HG03457 (cell line): ENCODE measurements around the gene ARMH3.
"Not testable (repeated sequence)": the region's sequence is repeated elsewhere in the genome, so short reads cannot be mapped to it uniquely, and the experiment has no call there.

Experiments
- ATAC-seq: cut with Tn5 transposase; IDR thresholded peaks from one replicate; pipeline ENCODE4 v1.9.1; 2021; ENCODE audit warnings: moderate number of reproducible peaks; ENCODE audit not compliant: unreplicated experiment

ARMH3 gene

DNA sequence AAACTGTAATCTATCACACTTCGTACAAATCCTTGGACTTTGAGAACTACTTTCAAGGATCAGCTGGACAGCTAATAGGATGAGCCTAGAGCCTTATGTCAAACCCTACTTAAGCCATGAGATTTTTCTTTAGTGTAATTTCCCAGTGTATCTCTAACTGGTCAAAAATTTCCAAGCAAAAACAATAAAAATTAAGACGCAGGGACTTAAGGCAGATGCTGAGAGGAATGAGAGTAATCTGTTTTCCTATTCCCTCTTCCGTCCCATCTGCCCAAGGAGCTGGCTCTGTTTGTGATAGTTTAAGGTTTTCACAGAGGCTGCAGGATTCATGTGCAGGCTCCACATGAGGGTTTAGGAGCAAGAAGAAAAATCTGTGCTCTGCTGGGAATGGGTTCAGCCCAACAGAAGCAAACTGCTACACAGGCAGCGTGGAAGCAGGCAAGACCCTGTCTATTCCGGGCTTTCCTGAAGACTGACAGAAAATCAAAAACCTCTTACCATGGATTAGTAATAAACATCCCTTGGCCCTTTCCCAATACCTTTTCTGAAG lies 62.2 kb downstream of the ARMH3 start:
- ATAC-seq, result no peak

DNA sequence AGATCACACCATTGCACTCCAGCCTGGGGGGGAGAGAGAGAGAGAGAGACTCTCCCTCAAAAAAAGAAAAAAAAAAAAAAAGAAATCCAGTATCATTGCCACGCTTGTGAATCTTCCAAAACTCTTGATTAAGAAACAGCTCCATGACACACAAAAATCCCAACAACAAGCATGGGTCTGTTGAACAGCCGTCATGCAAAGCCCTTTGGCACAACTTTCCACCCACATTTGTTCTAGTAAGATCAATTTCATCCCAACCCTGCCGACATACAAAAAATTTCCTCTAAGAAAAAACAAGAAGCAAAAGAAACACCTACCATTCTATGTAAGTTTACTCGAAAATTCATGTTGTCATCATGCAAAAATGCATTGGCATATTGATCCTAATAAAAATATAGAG lies 62.8 kb downstream of the ARMH3 start:
- no peak for ATAC-seq

DNA sequence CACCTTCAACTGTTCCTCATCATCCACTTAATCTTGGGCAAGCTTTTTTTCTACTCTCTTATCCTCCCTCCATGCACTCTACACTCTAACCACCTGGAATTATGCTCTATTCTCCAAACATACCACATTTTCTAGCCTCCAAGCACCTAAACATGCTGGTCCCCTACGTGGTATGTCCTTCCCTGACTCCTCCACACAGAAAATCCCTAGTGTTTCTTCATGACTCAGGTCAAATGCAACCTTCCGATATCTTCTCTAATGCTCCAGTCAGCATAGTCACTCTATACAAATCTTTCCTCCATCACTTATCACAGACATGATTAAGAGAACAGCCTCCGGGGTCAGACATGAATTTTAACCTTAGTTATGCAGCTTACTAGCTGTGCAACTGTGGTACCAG lies 68.8 kb downstream of the ARMH3 start:
- no peak for ATAC-seq

DNA sequence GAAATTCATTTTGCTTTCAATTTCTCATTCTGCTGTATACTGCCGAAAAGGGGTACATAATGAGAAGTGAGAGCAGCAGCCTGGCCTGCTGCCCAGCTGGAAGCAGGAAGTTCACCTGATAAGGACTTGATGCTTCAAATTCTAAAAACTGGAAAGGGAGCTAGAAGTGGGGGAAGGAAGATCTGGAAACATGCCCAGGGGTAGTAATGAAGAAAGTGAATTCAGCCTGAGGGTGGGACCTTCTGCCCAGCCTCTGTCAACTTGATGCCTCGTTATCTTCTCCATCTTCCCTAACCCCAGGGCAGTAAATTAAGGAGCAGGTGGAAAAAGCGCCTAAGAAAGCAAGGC lies 69.4 kb downstream of the ARMH3 start:
- no peak for ATAC-seq

DNA sequence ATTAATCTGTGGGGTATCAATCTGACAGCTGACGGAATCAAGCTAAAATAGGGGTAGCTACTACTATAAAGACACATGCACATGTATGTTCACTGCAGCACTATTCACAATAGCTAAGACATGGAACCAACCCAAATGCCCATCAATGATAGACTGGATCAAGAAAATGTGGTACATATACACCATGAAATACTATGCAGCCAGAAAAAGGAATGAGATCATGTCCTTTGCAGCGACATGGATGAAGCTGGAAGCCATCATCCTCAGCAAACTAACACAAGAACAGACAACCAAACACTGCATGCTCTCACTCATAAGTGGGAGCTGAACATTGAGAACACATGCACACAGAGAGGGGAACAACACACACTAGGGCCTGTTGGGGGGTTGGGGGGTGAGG lies 75.3 kb downstream of the ARMH3 start:
- ATAC-seq, result not testable (repeated sequence)

DNA sequence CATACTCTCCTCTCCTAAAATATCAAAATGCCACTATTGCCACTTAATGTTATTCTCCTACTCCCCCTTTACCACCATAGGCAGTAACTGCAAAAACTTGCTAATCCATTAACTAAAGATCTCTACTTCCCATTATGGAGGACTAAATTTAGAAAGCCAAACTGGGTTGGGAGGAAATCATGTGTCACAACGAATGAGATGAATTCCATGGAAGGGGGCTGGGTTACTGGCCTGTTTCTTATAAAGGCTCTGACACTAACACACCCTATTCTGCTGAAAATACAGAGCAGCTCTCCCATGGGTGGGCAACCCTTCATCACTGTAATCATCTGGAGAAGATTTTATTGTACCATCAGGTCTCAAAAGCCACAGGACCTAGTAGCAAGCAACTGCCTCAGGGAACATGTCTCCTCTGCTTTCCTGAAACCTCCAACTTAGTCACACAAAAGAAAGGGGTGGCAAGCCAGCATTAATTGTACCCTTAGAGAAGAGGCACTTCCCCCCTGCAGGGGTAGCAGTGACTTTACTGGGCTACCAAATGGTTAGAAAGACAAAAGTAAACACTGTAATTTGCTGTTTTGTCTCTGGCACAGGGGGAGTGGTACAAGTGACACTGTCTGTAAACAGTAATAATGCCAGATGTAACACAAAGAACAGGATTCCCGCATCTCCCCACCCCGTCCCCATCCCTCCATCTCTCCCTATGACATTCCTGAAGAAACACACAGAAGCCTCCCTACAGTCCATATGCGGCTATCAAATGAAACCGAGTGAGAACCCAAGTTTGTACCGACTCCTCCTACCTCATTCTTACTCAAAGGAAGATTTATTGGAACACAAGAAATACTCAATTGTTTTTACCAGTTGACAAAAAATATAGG lies 81.6 kb downstream of the ARMH3 start:
- no peak for ATAC-seq

DNA sequence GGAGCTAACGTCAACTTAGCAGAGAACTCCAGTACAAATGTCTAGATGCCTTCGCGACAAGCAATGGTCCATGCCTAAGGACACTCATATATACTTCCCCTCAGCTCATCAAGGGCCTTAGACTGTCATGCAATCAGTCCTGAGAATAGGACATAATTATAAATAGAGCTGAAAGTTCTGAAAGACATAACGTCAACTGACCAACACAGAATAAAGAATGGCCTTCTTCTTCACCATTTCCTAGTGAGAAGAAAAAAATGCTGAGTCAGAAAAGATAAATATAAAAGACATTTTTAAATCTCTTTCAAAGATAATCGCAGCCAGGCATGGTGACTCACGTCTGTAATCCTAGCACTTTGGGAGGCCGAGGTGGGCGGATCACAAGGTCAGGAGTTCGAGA lies 83.2 kb downstream of the ARMH3 start:
- no peak for ATAC-seq

DNA sequence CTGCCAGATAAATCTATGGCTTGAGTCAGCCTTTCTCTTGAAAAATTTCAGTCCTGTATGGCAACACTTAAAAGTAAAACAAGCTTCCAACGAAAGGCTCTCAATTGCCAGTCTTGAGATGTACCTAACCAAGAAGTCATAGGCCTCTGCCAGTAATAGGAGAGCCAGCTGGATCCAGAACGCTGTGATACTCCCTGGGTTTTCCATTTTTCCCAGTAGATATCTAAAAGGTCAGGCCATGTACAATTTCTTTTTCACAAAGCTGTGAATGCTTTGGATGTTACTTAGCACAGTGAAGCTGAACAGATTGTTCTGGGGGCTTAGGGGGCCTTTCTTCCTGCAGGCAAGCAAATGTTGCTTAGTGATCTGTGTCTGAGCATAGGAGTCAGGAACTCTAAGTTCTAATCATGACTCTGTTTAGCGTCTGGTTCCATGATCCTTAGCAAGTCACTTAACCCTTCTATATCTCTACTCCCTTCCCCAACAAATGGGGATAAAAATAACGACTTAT lies 86.5 kb downstream of the ARMH3 start:
- no peak for ATAC-seq

DNA sequence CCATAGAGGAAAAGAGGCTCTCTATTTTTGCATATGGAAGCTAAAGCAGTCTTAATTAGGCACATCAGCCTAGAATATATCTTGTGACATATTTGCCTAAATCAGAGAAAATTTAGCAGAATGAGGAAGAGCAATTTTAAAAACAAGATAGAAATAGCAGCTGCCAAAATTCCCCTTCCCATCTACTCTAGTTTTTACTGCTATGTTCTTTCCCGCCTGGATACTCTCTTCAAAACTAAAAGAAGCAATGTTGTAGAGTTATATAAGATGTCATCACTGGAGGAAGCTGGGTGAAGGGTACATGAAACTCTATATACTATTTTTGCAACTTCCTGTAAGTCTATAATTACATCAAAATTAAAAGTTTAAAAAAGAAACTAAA lies 87.0 kb downstream of the ARMH3 start:
- ATAC-seq, result no peak

DNA sequence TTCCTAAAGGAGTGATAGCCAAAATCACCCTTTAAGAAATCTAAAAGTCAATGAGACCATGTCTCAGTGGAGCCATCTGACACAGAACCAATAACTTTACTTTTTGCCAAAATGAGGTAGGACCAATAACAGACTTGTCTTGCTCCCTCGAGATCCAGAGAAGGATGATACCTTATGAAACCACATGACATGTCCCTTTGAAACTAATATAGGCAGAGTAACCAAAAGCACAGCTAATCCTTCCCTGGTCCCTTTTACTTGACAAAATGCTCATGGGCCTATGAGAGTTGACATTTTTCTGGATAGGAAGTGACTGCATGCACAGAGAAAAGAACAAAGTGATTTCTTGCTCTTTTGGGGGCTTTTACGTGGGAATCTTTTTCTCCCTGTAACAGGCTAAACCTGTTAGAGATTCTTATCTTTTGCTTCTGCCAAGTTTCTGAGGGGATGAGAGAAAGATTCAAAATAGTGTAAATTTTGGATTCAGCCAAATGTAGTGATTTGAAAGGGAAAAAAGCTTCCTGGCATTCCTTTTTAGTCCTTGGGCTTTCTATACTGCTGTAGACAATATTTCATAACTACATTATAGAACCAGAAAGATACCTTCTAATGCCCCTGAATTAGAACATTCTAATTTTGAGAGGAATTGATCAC lies 87.6 kb downstream of the ARMH3 start:
- ATAC-seq, result no peak

DNA sequence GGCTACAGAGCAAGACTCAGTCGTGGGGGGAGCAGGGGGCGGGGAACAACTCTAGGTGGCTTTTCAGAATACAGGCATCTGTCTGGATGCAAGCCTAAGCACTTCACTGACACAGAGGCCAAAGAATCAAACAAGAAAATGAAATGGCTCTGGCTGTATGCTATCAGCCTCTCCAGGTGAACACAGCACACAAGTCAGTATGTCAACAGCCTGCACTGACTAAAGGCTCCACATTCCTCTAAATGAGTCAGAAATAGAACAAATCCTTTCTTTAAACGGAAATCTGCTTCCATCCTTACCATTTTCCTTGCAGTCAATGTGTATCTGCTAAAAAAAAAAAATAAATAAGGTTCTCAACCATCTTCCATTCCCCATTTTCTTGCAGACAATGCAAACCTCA lies 88.3 kb downstream of the ARMH3 start:
- no peak for ATAC-seq

DNA sequence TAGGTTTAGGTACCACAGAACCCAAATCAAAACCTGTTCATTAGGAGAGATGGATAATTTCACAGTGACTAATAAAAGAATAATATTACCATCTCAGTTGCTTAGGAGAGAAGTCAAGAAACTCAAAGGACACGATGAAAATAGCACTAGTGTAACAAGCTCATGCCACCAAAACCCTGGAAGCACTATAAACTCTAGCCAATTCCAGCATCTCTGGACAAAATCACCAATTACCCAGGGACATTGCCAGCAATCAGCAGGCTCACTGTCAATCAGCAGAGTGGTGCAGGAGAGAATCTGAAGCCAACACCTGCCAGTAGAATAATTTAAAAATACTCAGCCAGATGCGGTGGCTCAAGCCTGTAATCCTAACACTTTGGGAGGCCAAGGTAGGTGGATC lies 88.9 kb downstream of the ARMH3 start:
- no peak for ATAC-seq

DNA sequence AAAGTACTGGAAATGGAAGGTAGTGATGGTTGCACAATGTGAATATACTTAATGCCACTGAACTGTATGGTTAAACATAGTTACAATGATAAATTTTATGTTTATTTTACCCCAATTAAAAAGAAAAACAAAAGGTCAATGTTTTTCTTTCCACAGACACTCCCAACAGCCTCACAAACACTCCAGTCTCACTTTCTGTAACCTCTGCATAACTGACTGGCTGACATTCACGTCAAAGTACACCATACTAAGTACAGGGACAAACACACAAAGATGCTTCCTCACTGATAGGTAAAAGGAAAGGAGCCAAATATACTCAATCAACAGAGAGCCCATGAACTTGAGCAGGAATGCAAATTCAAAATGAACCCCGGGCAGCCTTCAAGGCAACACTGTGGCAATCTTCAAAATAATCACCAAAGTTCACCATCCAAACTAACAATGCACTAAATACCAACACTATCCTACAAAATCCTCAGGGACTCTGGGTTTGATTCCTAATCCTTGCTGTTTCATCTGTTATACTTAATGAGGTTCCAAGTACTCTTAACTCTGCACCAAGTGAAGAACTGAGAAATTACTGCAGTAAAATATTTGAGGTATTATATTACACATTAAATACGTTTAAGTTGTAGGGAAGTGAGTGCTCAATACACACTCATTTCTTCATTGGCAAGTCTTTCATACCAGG lies 90.8 kb downstream of the ARMH3 start:
- no peak for ATAC-seq

DNA sequence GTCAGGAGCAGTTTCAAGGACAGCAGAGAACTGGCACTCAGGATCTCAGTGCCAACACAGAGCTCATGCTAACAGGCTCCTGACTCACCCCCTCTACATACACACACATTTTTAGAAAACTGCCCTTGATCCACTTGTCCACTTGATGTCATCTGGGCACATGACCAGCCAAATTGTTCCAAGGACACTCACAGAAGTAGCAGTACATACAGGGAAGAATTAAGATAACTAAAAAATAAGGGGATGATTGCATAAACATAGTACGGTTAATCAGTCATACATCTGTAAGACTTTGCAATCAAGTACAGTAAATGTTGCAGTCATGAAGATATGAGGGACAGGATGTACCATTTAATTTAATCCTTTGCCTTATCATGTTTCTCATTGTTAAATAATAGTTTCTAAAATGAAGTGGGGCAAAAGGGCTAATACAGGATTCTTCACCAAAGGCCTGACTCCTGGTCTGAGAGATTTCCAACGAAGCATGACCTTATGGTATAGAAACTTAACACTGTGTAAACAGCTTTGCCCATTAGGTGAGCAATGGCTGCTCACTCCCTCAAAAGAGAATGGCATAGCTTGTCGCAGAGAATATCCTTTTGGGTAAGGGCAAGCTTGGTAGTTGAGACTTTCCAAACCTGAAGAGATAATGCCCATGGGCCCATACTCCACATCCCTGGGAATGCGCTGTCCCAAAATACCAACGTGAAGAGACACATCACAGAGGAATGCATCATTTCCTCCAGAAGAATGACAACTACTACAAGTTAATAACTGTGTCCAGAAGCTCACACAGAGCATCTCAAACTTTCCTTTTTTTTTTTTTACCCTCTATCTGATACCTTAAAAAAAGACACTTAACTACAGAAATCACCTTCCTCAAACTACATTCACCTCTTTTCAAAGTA lies 94.1 kb downstream of the ARMH3 start:
- ATAC-seq, result no peak

DNA sequence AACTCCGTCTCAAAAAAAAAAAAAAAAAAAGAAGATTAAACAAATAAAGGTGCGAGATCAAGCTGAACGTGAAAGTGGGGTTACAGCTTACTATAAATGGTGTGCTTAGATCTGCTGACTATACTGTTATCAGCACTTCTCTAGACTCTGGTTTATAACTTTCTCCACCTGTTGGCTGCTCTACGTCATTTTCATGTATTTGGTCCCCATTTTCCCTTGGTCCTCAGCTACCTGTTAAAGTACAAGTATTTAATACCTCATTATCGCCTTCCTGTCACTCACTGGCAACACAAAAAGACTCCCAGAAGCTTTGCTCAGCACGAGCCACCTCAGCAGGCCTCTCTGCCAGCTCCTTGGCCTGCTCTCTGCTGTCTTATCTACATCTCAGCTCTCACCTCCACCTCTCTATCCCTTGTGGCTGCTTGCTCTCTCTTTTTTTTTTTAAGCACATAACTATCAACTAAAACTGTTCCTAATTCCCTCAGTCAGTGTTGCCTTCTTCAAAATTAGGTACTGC lies 95.0 kb downstream of the ARMH3 start:
- ATAC-seq, result no peak

DNA sequence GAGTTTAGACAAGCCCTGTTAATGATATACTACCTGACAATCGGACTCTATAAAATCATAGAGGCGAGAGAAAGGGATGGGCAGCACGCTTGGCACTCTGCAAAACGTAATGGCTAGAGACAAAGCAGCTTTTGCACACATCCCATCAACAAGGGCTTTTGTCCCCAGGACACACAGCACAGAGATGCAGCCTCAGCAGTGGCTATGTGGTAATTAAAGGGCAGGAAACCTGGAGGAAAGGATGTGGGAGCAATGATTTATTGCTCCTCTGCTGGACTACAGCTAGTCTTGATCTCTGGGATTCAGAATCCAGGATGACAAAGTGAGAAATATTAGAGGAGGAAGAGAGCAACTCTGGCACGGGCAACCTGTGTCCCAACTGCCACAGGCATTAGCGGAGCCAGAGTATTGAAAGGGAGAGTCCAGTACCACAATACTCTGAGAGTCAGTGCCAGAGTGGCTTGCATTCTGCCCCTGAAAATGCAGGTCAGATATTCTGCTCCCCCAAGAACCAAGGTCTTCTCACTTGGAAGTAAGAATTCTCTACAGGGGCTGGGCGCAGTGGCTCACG lies 96.5 kb downstream of the ARMH3 start:
- ATAC-seq, result no peak

DNA sequence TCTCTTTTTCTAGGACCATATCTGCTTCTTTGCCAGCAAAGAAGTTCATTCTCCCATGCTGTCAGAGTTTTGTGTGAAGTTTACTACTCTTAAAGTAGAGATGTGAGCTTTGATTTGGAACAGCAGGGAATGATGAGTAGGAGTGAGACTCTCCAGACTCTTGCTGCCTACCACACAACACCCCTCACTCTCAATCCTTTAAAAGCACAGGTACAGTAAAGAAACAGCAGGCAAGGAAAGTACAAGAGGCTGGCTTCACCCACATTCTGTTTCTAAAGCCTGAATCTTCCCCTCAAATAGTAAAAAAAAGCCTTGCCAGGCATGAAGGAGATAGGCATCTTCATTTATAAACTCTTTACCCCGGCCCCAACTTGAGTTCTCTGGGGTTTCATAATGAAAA lies 97.3 kb downstream of the ARMH3 start:
- ATAC-seq, result no peak

DNA sequence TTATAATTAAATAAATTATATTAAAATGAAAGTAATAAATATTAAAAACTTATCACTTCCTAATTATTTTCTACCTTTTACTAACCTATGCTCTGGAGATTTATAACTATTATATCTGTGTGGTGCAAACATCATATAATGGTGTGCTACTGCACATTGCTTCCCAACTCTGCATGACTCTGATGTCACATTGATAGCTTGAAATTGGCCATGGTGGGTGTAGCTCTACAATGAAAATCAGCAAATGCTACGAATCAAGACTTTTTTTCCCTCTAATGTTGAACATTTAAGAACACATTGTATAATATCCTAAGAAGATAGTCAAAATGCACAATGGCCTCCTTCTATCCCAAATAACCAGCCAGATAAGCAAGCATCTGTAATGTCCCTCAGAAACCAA lies 99.1 kb downstream of the ARMH3 start:
- ATAC-seq, result no peak

DNA sequence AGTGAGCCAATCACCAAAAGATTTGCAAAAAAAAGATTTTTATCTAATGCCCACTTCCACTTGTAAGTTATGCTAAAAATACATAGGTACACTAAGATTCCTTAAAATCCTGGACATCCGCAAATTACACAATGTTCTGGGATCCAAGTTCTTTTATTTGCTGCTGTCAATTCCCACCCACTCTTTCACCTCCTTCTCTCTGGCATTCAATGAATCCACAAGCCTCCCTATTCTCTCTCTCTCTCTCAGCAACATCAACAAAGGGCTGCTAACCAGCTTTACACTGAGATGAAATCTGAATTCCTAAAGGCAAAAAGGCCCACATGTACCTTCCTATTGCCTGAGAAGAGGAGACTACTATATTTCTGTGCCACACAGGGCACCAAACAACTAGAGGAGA lies 99.9 kb downstream of the ARMH3 start:
- ATAC-seq, result no peak

DNA sequence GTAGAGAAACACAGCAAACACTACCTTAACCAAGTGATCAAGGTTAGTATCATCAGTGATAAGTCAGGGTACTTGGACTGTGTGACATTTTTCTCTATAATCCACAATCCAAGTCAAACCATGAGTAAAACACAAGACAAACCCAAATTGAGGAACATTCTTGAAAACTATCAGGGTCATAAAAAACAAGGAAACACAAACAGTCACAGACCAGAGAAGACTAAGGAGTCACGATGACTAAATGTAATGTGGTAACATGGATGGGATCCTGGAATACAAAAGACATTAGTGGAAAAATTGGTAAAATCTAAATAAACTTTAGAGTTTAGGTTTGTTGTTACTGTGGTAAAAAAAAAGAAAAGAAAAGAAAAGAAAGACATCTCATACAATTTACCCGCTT lies 103.8 kb downstream of the ARMH3 start:
- no peak for ATAC-seq
